Subcutaneous abdominal adipose tissue (tissue), 5 donors: ENCODE results near the gene CRYBG1.

Experiments used
- H3K27ac ChIP-seq: one replicate; pipeline ENCODE4 v1.7.0; 2013; ENCODE audit warnings: low read depth, mild to moderate bottlenecking, inconsistent platforms, low read length, moderate library complexity
- H3K27me3 ChIP-seq, 5 donors: one replicate each; pipeline ENCODE4 v1.7.0; 2013; ENCODE audit warnings: low read length in 5 of 5, inconsistent platforms in 1 of 5; ENCODE audit not compliant: control insufficient read depth in 5 of 5, insufficient read depth in 4 of 5
- H3K36me3 ChIP-seq, 5 donors: one replicate each; pipeline ENCODE4 v1.7.0; 2013; ENCODE audit warnings: low read length in 5 of 5; ENCODE audit not compliant: control insufficient read depth in 5 of 5, insufficient read depth in 5 of 5
- H3K4me1 ChIP-seq, 5 donors: one replicate each; pipeline ENCODE4 v1.7.0; 2013; ENCODE audit warnings: low read length in 5 of 5, mild to moderate bottlenecking in 3 of 5, moderate library complexity in 1 of 5; ENCODE audit not compliant: control insufficient read depth in 5 of 5, insufficient read depth in 5 of 5
- H3K4me3 ChIP-seq, 5 donors: one replicate each; pipeline ENCODE4 v1.7.0; 2013; ENCODE audit warnings: low read length in 5 of 5, low read depth in 1 of 5
- H3K9ac ChIP-seq, 5 donors: one replicate each; pipeline ENCODE4 v1.7.0; 2013; ENCODE audit warnings: low read length in 5 of 5, mild to moderate bottlenecking in 4 of 5, moderate library complexity in 3 of 5
- H3K9me3 ChIP-seq, 5 donors: one replicate each; pipeline ENCODE4 v1.7.0; 2013; ENCODE audit warnings: low read length in 5 of 5; ENCODE audit not compliant: control insufficient read depth in 5 of 5
- donor health status: healthy.
- donor health status: healthy.
- donor health status: healthy.
- donor health status: healthy.
- donor health status: healthy.

The CRYBG1 gene

GRCh38 chr6:106470316-106470715, 109.8 kb downstream of the CRYBG1 start:
- Histone ChIP-seq H3K4me1 (peaks cover 2 to 29% (median 20%) of the 10 kb centered on the region in 5 donors), H3K9me3 (no peaks in the 10 kb centered on the region), H3K27ac (peak overlapping the region; percentile 67), H3K27me3 (no peaks in the 10 kb centered on the region), H3K9ac (no peak overlapping the region), H3K36me3 (no peaks in the 10 kb centered on the region), H3K4me3 (no peak overlapping the region)

GRCh38 chr6:106470811-106471210, 110.3 kb downstream of the CRYBG1 start:
- Histone ChIP-seq H3K9ac (no peak overlapping the region), H3K27me3 (no peaks in the 10 kb centered on the region), H3K27ac (no peak overlapping the region), H3K4me1 (peaks cover 2 to 29% (median 20%) of the 10 kb centered on the region in 5 donors), H3K4me3 (no peak overlapping the region), H3K9me3 (no peaks in the 10 kb centered on the region), H3K36me3 (no peaks in the 10 kb centered on the region)

DNA sequence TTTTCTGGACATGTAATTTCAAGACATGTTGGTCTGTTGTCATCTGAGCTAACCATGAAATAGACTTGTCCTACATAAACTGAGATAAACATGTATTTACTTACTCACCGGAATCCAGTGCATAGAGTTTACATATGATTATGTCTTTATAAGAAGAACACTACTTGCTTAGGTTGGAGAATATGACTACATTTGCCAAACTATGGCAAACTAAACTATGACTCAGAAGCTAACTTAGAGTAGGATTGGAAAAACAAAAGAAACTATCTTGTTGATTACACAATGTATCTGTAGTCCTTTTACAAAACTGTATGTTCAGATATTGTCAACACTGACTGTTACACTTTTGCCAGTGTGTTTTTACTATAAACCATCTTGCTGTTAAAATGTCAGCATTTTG, 113.3 kb downstream of the CRYBG1 start:
- H3K4me1 ChIP-seq, result peaks cover 1 to 19% (median 12%) of the 10 kb centered on the region in 5 donors
- H3K36me3 ChIP-seq, result no peaks in the 10 kb centered on the region
- no peak overlapping the region for H3K27ac ChIP-seq
- no peaks in the 10 kb centered on the region for H3K9me3 ChIP-seq
- no peak overlapping the region for H3K4me3 ChIP-seq
- no peaks in the 10 kb centered on the region for H3K27me3 ChIP-seq
- no peak overlapping the region for H3K9ac ChIP-seq

DNA sequence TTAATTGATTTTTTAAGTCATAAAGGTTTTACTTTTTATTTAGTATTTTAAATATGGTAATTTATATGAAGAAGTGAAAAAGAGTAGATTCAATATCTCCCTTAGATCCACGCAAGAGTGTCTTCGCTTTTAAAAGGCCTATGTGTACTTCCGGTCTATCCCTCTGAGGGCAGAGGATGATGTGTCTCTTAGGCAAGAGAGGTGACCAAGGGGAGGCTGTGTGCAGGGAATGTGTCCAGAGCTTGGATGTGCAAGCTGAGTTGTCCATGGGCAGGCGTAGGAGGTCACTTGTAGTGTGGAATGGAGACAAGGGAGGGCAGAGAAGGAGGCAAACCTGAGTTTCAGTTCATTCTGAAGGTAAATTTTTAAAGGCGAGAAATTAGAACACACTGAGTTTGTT, 113.9 kb downstream of the CRYBG1 start:
- no peaks in the 10 kb centered on the region for H3K36me3 ChIP-seq
- no peaks in the 10 kb centered on the region for H3K9me3 ChIP-seq
- no peak overlapping the region for H3K4me3 ChIP-seq
- peaks cover 0 to 15% (median 7%) of the 10 kb centered on the region in 5 donors for H3K4me1 ChIP-seq
- no peak overlapping the region for H3K27ac ChIP-seq
- H3K9ac ChIP-seq, result no peak overlapping the region
- H3K27me3 ChIP-seq, result no peaks in the 10 kb centered on the region

DNA sequence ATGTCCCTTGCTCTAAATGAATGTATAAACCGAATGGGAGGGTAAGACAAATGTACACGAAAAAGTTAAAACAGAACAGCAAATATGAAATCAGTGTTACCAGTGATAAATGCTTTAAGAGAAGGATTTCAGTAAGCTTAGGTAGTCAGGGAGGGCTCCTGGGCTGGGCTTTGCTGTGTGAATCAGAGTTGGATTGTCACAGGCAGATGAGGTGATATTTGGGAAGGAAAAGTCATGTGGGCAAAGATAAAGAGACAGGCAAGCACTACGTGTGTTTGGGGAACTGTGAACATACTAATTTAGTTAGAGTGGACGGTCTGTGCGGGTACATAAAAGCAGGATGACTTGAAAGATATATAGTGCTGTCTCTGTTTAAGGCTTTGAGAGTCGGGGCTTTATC, 114.8 kb downstream of the CRYBG1 start:
- H3K4me1 ChIP-seq, result peaks cover 0 to 8% (median 2%) of the 10 kb centered on the region in 5 donors
- no peaks in the 10 kb centered on the region for H3K36me3 ChIP-seq
- H3K27ac ChIP-seq, result no peak overlapping the region
- no peak overlapping the region for H3K4me3 ChIP-seq
- H3K27me3 ChIP-seq, result no peaks in the 10 kb centered on the region
- no peaks in the 10 kb centered on the region for H3K9me3 ChIP-seq
- no peak overlapping the region for H3K9ac ChIP-seq

- Histone ChIP-seq H3K9ac (no peak overlapping the region), H3K4me1 (no peaks in the 10 kb centered on the region), H3K4me3 (no peak overlapping the region), H3K9me3 (no peaks in the 10 kb centered on the region), H3K36me3 (no peaks in the 10 kb centered on the region), H3K27me3 (no peaks in the 10 kb centered on the region), H3K27ac (no peak overlapping the region)
Measured at GRCh38 chr6:106476331-106477105, 116.0 kb downstream of the CRYBG1 start.

DNA sequence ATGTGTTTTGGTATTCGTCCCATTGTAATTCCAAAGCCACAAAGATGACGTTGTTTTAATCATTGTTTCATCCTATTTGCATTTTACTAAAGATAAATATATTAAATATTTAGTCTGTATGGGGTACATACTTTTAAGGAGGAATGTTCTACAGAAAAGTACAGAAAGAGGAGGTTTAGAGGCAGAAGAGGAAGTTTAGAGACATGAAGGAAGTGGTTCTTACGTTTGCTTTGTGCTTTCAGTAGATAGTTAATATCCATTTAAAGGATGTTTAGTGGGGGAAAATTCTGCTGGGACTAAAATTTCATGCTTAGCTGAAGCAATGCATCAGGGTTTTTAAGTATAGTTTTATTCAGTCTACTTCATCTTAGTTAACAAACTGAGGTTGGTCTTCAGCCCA, 116.6 kb downstream of the CRYBG1 start:
- Histone ChIP-seq H3K4me3 (no peak overlapping the region), H3K27ac (no peak overlapping the region), H3K9ac (no peak overlapping the region), H3K9me3 (no peaks in the 10 kb centered on the region), H3K4me1 (no peaks in the 10 kb centered on the region), H3K36me3 (no peaks in the 10 kb centered on the region), H3K27me3 (no peaks in the 10 kb centered on the region)

DNA sequence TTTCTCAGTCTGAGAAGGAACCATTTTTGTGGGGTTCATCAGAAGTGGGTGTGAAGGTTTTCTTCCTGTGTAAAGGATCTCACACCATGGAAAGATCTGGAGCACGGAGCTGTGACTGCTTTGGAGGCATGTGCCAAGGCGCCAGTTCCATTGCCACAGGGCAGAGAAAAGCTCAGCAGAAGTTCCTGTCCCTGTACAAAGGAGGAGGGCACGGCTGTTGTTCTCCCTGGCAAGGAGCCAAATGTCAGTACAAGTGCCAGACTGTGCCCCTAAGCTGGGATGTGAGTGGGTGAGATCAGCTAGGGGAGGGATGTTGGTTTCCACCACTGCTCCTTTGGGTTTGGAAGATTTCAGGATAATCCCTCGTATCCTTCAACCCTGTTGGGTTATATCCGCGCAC, 117.3 kb downstream of the CRYBG1 start:
- Histone ChIP-seq H3K9me3 (no peaks in the 10 kb centered on the region), H3K4me3 (no peak overlapping the region), H3K4me1 (no peaks in the 10 kb centered on the region), H3K9ac (no peak overlapping the region), H3K27ac (no peak overlapping the region), H3K36me3 (no peaks in the 10 kb centered on the region), H3K27me3 (no peaks in the 10 kb centered on the region)

GRCh38 chr6:106486236-106486635, 125.7 kb downstream of the CRYBG1 start:
- H3K9me3 ChIP-seq, result no peaks in the 10 kb centered on the region
- no peaks in the 10 kb centered on the region for H3K27me3 ChIP-seq
- H3K4me3 ChIP-seq, result no peak overlapping the region
- H3K4me1 ChIP-seq, result peaks cover 0 to 18% (median 11%) of the 10 kb centered on the region in 5 donors
- H3K9ac ChIP-seq, result no peak overlapping the region
- no peaks in the 10 kb centered on the region for H3K36me3 ChIP-seq
- no peak overlapping the region for H3K27ac ChIP-seq

GRCh38 chr6:106488494-106489370, 128.2 kb downstream of the CRYBG1 start:
- Histone ChIP-seq H3K36me3 (no peaks in the 10 kb centered on the region), H3K27me3 (no peaks in the 10 kb centered on the region), H3K9ac (no peak overlapping the region), H3K27ac (peak overlapping the region; percentile 86), H3K4me3 (no peak overlapping the region), H3K9me3 (no peaks in the 10 kb centered on the region), H3K4me1 (peaks cover 0 to 23% (median 11%) of the 10 kb centered on the region in 5 donors)
